NCI-H446 (cell line): ENCODE data around the gene PSAP.
A peak's percentile ranks its signal among the peaks of the same experiment; 100 is the strongest.
"Not testable (repeated sequence)": the region's sequence is repeated elsewhere in the genome, so short reads cannot be mapped to it uniquely, and the experiment has no call there.

Source experiments
- DNase-seq, 2 experiments: peaks; one replicate each; lab custom pipeline; 2025; lab: John Stamatoyannopoulos, UW

PSAP gene

DNA sequence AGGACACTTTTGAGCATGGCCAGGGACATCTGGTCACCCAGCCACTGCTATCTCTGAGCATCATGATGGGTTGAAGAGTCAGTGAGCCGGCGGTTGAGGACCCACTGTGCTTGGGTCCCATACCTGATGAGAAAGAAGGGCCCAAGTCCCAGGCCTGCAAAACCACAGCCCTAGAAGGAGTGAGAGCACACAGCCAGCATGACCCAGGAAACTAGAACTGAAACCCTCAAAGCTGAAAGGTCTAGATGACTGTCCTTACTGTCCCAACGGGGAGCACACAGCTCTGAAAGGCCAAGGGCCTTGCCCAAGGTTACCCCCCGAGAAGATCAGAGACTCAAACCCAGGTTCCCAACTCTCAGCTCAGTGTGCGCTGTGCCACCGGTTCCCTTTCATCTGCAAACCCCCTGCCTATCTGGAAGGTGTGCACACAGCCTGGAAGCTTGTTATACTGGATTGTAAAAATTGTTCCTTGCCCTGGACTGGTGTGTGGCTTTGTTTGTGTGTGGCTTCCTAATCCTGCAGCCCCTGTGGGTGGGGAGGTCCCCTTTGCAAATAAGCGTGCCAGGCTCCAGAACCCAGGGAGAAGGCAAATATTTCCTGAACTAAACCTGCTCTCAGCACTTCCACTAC lies 22.6 kb upstream of the PSAP start:
- DNase-seq, result no peak

DNA sequence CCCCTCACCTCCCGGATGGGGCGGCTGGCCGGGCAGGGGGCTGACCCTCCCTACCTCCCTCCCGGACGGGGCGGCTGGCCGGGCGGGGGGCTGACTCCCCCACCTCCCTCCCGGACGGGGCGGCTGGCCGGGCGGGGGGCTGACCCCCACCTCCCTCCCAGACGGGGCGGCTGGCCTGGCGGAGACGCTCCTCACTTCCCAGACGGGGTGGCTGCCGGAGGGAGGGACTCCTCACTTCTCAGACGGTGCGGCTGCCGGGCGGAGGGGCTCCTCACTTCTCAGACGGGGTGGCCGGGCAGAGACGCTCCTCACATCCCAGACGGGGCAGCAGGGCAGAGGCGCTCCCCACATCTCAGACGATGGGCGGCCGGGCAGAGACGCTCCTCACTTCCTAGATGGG lies 18.6 kb upstream of the PSAP start:
- not testable (repeated sequence) for DNase-seq

DNA sequence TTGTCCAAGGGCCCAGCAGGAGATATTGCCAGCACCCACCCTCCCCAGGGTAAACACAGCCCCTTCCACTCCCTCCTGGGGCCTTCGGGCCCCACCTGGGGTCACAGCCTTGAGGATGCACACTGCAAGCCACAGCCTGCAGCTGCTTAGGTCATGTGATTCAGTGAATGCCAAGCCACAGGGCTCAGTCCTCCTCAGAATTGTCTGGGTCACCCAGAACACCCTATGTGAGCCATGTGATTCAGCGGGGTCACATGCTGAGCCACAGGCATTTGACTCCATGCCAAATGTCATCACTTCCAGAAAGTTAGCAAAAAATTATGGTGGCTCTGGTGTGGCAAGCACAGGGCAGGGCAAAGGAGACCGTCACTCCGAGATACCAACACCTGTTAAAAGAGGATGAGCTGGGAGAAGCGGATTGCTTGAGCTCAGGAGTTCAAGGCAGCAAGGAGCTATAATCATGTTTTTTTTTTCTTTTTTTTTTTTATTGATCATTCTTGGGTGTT lies 17.2 kb upstream of the PSAP start:
- DNase-seq, result no peak

DNA sequence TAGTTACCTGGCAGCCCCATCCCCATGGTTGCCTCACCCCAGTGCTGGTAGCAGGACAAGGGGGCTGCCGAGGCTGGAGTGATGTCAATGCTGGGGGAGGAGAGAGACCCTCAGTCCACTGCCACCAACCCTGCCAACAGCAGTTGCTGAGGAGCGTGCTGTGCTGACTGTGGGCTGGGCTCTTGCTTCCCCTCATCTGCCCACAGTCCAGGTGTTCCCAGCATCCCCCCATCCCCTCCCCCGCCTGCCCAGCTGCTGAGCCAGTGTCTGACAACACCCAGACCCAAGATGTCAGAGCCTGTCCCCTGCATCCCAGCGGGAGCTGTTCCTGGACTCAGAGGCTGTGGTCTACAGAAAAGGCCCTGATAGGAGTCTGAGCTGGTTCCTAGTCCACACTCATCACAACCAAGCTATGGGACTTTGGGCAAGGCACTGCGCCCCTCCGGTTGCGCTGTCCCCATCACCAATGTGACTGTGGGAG lies 14.6 kb upstream of the PSAP start:
- no peak for DNase-seq

DNA sequence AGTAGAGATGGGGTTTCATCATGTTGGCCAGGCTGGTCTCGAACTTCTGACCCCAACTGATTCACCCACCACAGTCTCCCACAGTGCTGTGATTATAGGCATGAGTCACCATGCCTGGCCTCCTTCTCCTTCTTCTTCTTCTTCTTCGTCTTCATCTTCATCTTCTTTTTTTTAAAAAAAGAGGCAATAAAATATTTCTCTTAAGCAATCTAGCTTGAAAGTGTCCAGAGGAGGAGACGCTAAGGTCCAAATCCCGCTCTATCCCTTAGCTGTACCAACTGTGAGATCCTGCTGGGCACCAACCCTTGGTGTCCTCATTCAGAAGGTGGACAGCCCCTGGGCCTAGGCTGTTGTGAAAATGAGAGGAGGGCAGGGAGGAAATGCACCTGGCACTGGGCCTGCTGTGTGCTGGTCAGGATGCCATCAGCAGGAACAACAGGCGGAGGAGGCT lies 13.9 kb upstream of the PSAP start:
- DNase-seq, result no peak

DNA sequence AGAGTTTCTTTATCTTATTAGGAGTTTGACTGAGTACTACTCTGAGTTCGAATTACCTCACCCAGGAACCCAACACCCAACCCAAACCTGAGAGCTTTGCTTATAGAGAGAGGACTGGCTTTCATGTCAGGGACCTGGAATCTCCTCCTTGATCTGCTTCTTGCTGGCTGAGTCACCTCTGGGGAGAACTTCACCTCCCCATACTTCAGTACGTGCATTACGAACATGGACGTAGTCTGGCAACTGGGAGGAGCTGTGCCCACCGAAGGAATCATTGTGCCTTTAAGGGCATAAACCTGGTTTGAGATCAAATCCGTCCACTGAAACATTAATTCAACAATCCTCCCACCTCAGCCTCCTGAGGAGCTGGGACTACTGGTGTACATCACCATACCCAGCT lies 12.2 kb upstream of the PSAP start:
- DNase-seq, result no peak

DNA sequence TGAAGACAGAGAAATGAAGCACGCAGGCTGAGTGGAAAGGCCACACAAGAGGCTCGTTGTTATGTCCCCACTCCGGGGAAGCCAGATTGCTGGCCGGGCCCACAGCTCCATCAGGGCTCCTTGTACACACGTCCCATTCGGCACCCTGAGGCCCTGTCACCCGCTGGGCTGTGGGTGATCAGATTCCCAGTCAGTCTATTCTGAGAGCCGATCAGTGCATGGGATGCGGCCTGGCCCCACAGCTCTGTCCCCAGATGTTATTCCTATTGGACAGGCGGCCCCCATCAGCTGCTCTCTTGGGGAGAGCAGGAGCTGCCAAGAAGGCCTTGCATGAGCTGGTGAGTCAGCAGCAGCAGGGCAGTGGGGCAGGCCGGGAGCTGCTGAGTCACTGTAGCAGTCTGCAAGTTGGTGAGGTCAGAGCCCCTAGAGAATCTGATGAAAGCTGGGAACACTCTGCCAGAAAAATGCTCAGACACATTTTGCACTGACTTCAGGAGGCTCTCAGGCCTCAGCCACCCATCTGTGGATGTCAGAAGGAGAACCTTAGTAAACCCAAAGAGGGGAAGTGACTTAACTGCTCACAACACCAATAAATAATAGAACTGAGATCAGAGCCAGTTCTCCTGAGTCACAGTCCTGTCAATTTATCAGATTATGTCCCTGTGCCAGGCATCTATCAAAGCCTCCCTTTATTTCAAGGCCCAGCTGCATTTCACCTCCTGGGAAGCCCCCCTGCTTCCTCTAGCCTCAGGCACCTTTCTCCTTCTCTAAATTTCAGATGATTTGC lies 9.4 kb upstream of the PSAP start:
- DNase-seq, result peak; percentile 79 to 90

DNA sequence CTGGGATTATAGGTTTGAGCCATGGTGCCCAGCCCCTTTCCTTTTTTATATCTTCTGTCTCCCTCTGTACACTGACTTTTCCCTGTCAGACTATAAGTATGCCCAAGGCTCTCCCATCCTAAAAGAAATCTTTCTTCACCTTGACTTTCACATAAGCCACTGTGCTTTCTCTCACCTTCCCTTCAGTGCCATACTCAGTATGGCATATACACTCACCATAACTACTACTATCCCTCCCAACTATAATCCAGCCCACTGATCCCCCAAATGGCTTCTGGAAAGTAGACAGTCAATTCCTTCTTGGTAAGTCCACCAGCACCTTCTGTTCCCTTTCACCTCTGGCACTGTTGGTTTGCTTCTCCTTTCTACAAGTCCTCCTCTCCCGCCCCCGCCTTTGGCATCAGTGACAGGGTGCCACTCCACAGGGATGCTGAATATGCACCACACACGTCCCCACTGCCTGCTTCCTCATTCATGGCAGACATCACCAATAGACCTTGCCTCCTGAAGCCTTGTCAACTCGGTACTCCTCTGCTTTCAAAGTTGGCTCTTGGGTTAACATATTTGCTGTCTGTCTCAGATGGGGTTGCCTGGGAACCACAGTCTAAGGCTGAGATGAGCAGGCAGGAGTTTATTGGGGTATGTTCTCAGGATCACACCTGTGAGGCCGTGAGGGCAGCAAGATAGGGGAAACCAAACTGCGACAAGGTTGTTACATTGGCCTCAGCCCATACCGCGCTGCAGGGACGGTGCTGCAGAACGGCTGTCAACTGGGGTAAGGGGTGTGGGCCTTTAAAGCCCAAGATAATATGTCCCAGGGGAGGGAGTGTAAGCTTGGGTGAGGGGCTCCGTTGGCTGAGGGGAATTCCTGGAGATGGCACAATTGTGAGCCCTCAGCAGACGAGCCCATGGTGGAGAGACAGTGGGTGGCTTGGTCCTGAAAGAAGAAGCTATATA lies 7.2 kb upstream of the PSAP start:
- DNase-seq, result no peak

DNA sequence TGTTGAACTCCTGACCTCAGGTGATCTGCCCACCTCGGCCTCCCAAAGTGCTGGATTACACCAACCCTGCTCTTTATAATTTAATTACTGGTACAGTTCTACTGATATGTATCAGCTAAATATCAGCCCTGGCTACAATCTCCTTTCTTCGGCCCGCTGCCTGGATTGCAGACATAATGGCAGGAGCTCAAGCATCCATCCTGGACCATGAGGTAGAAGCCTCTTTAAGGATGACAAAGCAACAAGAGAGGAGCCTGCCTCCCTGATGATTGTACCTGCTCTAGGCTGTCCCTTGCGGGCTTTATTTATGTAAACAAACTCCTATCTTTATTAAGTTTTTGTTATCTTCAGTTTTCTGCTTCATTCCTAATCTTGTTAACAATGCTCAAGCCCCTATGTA lies 5.6 kb upstream of the PSAP start:
- DNase-seq, result no peak

DNA sequence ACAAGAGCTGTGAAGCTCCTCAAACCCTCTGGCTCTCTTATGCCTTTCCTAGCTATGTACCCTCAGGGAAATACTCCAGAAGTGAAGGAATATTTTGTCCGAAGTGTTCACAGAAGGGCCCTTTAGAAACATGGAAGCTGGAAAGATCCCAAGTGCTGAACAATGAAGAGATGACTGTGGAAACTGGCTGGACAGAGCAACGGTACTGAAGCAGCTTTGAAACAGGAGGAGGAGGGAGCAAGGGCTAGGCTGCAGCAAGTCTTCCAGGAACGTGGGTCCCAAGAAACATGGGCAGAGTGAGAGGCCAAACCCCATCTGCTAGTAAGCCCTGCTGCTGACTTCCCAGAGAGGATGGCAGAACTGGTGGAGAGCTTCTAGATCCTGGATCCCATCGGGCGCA lies 3.0 kb upstream of the PSAP start:
- DNase-seq, result no peak

DNA sequence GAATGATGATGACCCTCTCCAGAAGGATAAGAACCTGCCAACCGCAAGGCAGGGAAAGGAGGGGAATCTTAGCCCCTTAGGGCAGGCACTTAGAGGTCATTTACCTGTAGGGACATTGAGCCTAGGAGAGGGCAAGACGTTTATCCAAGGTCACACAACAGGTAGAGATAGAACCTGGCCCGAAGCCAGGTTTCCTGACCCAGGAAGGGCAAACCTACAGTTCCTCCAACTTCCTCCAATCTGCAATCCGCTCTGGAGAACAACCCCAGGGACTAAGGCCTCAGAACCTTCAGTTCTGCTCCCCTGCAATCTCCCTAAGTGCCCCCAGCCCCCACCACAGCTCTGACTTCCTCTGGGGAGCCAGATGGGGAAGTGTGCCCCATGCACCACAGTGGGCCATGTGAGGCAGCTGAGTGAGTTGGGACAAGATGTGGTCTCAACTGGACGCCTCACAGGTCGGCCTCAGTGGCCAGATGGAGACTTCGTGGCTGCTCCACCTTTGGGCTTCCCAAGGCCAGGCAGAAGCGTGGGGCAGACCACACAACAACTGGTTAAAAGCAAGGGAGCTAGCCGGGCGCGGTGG lies 1.4 kb upstream of the PSAP start:
- no peak for DNase-seq

DNA sequence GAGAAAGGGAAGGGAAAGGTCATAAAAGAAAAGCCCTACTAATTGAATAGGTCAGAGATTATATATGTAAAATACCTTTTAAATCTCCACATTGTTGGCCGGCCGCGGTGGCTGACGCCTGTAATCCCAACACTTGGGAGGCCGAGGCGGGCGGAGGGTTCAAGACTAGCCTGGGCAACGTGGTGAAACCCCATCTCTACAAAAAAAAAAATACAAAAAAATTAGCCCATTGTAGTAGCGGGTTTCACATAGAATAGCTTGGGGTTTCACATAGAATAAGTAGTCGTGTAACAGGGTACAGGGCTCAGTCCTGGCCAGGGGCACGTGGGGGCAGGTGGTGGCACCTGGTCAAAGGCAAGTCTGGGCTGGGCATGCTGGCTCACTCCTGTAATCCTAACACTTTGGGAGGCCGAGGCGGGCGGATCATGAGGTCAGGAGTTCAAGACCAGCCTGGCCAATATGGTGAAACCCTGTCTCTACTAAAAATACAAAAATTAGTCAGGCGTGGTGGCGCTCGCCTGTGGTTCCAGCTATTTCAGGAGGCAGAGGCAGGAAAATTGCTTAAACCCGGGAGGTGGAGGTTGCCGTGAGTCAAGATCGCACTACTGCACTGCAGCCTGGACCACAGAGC lies 529 bp upstream of the PSAP start:
- DNase-seq, result not testable (repeated sequence)

DNA sequence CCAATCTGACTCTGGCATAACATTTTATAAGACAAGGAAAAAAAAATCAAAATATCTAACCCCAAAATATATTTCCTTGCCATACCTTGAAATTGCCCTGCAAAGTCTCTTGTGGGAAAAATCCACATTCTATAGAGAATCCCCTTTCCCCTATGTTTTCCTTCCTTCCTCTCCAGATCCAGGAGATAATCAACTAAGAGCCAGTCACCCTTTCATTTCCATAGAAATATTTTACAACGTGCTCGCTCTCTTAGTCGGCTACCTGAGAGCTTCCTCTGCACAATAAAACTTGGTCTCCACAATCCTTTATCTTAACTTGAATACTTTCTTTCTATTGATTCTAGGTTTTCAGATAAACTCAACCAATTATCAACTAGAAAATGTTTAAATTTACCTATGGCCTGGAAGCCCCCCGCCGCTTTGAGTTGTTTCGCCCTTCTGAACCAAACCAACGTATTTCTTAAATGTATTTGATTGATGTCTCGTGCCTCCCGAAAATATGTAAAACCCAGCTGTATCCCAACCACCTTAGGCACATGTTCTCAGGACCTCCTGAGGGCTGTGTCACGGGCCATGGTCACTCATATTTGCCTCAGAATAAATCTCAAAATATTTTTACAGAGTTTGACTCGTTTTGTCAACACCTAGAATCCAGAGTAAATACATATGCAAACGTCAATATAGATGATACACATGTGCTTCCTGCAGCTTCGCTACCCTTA lies 869 bp downstream of the PSAP start:
- no peak for DNase-seq

DNA sequence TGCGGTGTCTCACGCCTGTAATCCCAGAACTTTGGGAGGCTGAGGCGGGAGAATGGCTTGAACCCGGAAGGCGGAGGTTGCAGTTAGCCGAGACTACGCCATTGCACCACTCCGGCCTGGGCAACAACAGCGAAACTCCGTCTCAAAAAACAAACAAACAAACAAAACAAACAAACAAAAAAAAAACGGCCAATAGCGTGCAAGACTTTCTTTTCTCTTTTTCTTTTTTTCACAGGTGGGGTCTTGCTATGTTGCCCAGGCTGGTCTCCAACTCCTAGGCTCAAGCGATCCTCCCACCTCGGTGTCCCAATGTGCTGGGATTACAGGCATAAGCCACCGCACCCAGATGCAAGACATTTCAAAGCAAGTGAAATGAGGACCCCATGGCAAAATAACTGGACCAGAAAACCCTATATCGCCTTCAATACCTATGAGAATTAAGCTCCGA lies 1.6 kb downstream of the PSAP start:
- DNase-seq, result no peak

DNA sequence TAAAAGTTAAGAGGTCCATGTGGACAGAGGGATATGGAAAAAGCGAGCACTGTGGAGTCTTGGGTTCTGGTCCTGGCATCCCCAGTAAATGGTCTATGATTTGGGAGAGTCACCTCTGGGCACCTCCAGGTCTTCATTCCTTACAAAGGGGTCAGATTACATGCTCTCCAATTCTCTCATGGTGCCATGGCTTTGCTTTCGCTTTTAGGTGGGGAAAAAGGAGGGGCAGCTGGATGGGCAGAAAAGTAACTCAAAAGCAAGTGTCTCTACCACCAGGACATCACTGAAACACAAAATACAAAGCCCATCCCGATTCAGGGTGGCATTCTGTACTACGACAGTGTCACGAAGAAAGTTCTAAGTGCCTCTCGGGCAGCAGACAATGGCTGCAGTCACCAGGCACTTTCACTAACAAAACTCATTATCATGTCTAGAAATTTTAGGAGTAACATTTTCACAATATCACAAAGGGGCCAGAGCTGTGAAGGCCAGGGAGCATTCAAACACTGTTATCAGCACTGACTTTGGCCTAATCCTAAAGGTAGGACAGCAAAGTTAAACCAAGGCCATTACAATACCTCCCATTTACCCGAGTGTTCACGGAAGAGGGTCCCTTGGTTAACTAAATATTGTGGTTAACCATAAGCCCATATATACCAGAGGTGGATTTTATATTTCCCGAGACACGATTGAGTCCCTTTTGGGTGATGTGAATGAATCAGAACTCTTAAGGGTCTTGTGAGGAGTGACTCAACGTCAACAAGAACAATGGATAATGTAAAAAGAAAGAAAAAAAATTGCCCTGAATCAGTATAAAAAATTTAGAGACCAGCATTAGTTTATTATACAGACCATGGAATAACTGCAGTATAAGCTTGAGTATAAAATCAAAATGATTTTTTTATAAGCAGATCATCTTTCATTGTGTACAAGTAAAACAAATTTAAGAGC lies 2.5 kb downstream of the PSAP start:
- no peak for DNase-seq

DNA sequence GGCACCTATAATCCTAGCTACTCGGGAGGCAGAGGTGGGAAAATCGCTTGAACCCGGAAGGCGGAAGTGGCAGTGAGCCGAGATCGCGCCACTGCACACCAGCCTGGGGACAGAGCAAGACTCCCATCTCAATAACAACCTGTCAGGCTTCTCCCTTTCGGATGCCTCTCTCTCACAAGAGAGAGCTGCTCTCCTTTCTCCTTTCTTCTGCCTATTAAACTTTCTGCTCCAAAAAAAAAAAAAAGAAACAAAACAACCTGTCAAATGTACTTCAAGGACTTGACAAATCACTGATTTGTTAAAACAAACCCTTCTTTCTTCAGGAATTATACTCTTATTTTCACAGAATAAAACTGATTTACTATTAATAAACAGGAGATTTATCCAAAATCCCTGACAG lies 3.6 kb downstream of the PSAP start:
- DNase-seq, result no peak

DNA sequence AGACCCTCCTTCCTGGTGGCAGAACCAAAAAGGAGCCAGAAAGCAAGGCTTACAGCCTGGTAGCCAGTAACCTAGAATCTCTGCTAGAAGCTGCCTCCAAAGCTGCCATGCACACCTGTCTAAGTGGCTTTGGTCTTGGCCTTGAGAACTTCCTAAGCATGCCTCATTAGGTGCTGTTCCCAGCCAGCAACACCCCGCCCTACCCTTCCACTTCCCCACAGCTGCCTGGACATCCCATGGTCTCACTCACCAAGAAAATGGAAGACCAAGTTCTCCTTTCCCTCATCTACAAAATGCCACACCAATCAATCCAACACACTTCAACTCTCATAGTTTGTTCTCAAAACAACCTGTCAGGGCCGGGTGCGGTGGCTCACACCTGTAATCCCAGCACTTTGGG lies 4.2 kb downstream of the PSAP start:
- DNase-seq, result no peak

DNA sequence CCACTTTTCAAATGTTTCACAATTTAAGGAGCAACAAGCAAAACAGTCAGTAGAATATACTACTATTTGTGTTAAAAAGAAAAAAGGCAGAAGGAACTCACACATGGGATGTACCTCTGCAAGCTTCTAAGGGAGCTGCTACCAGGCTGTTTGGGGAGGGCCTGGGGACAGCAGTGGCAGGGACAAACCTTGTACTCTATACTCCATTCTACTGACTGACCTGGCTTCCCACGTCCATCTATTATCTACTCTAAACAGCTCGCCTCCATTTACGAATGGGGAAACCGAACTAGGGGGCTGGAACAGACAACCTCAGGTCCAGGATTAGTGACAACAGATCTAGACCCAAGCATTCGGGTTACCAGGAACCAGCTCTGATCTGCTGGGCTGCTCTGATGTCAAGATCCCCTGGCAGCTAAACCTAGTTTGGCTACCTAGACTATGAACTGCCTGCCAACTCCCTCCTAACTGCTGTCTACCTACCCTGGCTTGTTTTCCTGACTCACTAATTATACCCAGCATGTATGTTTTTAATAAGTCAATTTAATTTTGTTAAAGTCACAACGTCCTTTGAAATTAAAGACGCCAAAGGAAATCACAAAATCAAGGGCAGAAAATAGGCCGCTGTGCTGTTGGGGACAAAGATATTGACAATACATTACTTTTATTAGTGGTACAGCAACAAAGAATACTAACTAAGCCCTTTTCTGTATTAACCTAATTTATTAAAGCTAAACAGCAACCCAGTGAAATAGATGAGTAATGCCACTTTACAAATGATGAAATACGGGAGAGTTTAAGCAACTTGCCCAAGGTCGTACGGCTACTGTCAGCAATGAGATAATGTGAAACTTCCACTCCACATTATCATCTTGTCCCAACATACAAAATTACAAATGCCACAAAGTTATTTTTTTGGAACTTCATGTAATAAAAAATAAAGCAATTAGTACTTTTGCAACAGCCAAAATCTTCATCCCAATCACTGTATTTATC lies 5.3 kb downstream of the PSAP start:
- peak in 1 of 2 experiments; percentile 39 for DNase-seq
